GM12892 (cell line): ENCODE data around the gene CBLN4. TPM values are rescaled to one million over a fixed set of nuclear protein-coding genes. Genes with fewer than 3 reads are reported as not detected.

ENCODE experiments used
- DNase-seq: peaks from one replicate; pipeline ENCODE4 v3.0.0; 2011; ENCODE audit not compliant: insufficient read length
- FAIRE-seq: peaks from 2 replicates; lab custom pipeline; 2011; peaks lifted over from hg19 to GRCh38; lab: Jason Lieb, UNC
- POLR2A ChIP-seq: IDR thresholded peaks from 2 replicates; pipeline ENCODE4 v1.6.1; 2011; ENCODE audit warnings: low read depth, low read length, control low read depth
- POLR2AphosphoS5 ChIP-seq: IDR thresholded peaks from 2 replicates; pipeline ENCODE4 v1.6.1; 2011; ENCODE audit warnings: low read depth, low read length, control low read depth
- TAF1 ChIP-seq: IDR thresholded peaks from 2 replicates; pipeline ENCODE4 v1.6.1; 2011; ENCODE audit warnings: low read depth, mild to moderate bottlenecking, control low read depth, low read length, borderline replicate concordance
- polyA plus RNA-seq: library from polyadenylated mRNA; unstranded; fragments of >200 nt; gene quantifications from one replicate; pipeline ENCODE4 v1.2.1, GENCODE V29; 2012; ENCODE audit warnings: missing spikeins, inconsistent platforms; ENCODE audit not compliant: missing spikeins

CBLN4 gene
- polyA plus RNA-seq: not detected

DNA sequence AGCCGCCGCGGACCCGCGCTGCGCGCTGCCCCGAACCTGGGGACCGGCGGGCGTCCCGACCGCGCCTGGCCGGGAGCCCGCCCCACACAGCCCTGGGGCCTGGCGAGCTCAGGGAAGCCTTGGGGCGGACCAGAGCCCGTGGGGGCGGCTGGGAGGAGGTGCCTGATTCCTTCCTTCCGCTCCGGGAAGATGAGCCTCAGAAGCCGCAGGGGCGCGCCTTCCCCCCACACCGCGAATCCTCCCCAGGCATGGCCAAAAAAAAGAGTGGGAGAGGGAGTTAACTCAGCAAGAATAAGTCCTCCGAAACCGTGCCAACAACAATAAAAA, at the start of gene CBLN4:
Gene CBLN4 (minus strand): TSS at position 131 of the 327 bp plus-strand sequence. CDS start 1,348 bp downstream, outside the sequence.
- FAIRE-seq: no peak
- no peak for TF ChIP-seq POLR2AphosphoS5
- TF ChIP-seq TAF1: no peak
- TF ChIP-seq POLR2A: no peak
- no peak for DNase-seq

GRCh38 chr20:56043227-56043626, 37.9 kb upstream of the CBLN4 start:
- TF ChIP-seq POLR2AphosphoS5: no peak
- TF ChIP-seq TAF1: no peak
- TF ChIP-seq POLR2A: no peak
- no peak for DNase-seq
- no peak for FAIRE-seq

GRCh38 chr20:56032251-56032650, 26.9 kb upstream of the CBLN4 start:
- no peak for TF ChIP-seq POLR2AphosphoS5
- no peak for TF ChIP-seq POLR2A
- TF ChIP-seq TAF1: no peak
- DNase-seq (no peak), FAIRE-seq (no peak)

DNA sequence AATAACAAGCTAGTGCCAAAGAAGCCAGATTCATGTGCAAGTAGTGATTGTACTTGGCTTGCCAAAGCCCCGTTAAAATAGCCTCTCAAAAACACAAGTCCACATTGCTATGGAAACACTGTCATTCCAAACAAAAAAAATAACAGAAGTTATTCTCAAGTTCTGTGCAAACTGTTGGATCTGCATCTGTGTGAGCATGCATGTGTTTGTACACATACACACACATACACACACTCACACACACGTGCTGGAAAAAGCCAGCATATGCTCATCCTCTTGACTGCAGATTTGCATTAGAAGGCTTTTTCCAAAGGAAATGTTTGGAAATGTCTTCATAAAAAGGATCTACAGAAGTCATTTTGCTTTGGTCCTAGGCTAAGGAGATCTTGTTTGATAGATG, 13.4 kb upstream of the CBLN4 start:
- FAIRE-seq (no peak), DNase-seq (no peak)
- no peak for TF ChIP-seq TAF1
- no peak for TF ChIP-seq POLR2AphosphoS5
- TF ChIP-seq POLR2A: no peak

DNA sequence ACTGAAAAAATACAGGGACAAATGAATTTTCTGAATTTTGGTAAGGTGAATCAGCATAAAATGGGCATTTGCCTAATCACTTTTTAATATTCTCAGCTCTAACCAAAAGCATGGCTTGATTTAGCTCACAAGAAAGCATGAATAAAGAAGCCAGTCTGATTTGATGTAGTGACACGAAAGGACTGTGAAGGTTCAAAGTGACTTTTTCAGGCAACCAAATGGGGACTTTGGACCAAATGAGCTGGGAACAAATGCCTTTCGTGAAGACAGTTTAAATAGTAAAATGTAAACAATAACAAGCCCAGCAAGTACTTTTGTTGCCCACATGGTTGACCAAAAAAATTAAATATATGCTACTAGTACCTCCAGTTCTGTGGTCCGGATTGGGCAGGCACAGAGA, 12.9 kb upstream of the CBLN4 start:
- no peak for FAIRE-seq
- TF ChIP-seq TAF1: no peak
- no peak for TF ChIP-seq POLR2AphosphoS5
- no peak for TF ChIP-seq POLR2A
- DNase-seq: no peak

DNA sequence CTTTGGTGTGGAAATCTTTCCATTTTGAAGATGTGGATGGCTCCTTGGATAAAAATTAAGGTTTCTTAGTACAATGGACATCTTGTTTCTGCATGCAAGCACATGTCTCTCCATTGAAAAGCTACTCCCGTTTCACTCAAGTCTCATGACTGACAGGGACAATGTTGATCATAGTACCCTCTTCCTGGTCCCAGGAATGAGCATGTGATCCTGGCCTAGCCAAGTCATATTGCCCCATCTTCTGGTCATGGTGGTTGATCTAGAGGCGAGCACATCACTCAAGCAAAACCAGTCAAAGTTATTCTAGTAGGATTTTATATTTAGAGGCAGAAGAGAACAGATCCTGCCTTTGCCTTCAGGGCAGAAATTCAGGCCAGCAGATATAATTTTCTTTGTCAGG, 12.2 kb upstream of the CBLN4 start:
- DNase-seq (no peak), FAIRE-seq (no peak)
- TF ChIP-seq POLR2A (no peak), POLR2AphosphoS5 (no peak), TAF1 (no peak)

DNA sequence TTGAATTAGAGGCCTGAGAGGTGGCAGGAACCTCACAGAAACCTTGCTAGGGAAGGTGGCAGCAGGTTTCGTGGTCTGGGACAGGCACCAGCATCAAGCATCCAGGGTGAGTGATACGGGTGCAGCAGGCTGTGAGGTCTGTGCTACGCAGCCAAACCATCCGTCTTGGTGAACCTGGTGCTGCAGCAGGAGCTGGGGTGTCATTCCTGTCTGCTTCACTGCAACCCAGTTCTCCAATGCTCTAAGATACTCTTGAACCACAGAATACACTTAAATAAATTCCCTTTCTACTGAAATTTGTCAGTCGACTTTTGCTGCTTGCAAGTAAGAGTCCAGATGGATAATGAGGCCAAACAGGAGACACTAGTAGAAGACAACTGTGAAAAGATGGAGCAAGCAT, 9.7 kb upstream of the CBLN4 start:
- TF ChIP-seq TAF1 (no peak), POLR2A (no peak), POLR2AphosphoS5 (no peak)
- FAIRE-seq (no peak), DNase-seq (no peak)

DNA sequence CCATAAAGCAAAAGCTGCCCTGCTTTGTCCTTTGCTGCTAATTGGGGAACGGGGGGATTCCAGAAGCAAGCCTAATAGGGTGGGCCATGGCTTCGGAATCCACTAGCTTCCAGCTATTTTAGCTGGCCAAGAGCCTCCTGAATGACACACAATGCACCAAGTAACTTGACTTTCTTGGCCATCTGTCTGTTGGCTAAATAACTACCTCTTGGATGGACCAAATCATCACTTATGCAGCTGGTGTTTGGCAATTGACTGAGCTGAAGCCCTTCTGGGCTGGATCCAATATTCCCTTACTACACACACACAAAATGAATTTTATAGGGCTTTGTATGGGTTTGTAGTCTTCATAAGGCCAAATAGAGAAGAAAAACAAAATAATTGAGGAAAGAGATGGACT, 8.8 kb upstream of the CBLN4 start:
- FAIRE-seq: no peak
- DNase-seq: no peak
- TF ChIP-seq POLR2A (no peak), TAF1 (no peak), POLR2AphosphoS5 (no peak)

GRCh38 chr20:56004611-56005388, 519 bp downstream of the CBLN4 start:
- TF ChIP-seq TAF1: no peak
- TF ChIP-seq POLR2A: no peak
- no peak for TF ChIP-seq POLR2AphosphoS5
- no peak for DNase-seq

GRCh38 chr20:56004007-56004406, 1.3 kb downstream of the CBLN4 start:
- DNase-seq (no peak), FAIRE-seq (no peak)
- TF ChIP-seq POLR2A (no peak), TAF1 (no peak), POLR2AphosphoS5 (no peak)

More at GRCh38 chr20:56004611-56005388, 519 bp downstream of the CBLN4 start:
- no peak for FAIRE-seq

DNA sequence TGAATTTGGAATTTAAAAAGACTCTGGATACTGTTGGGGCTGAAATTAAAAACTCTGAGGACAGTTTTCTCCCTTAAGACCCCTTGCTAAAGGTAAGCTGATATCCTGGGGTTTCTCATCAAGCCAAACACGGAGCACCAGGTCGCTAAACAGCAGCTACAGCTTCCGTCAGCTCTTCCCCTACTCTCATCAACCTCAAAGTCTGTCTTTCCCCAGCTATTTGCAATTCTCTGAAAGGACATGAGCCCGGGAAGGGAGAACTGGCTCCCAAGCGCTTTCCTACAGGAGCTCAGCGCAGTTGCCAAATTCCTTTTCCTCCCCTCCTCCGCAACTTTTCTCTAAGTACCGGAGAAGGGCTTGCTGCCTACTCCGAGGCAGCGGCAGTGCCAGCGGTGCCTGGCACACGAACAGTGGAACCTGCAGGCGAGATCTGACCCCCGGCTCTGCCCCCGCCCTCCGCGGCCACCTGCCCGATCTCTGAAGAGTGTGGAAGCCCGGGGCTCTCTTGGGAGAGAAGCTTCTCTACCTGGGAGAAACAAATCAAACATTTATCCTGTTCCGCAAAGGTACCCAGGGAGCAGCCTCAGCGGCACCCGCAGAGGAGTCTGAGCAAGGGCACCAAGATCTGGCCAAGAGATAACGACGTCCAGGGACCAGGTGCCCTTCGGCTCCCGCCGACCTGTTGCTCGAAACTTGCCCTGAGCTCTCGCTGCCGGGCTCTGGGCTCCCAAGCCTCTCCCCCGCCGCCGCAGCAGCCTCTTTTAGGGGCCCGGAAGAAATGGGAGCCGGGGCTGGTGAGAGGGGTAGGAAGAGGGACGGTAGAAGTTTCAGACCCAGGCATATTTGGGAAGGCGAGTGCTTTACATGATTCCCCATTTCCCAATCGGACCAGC, 2.2 kb downstream of the CBLN4 start:
- no peak for DNase-seq
- no peak for FAIRE-seq

More for the DNA sequence above, 2.2 kb downstream of the CBLN4 start:
- TF ChIP-seq POLR2AphosphoS5 (no peak), TAF1 (no peak), POLR2A (no peak)
